Measurements from ENCODE around the gene RALGAPA2.

- TF ChIP-seq CTCF (IDR thresholded peaks at IDR 0.05) (no peak), POLR2A (IDR thresholded peaks at IDR 0.05) (no peak), EP300 (IDR thresholded peaks at IDR 0.05) (no peak)
Measured at GRCh38 chr20:20407891-20408805, 304.3 kb downstream of the RALGAPA2 start.
